ENCODE data around the gene CLEC3B.
"Not testable (repeated sequence)": the region's sequence is repeated elsewhere in the genome, so short reads cannot be mapped to it uniquely, and the experiment has no call there.

The CLEC3B gene

GRCh38 chr3:45066109-45066801 lies 40.2 kb downstream of the CLEC3B start:
- no peak for DNase-seq (ENCODE audit: low read depth)

- no peak for DNase-seq (ENCODE audit: low read depth)
These were observed 41.4 kb downstream of the CLEC3B start for GRCh38 chr3:45067486-45067885.

GRCh38 chr3:45067941-45068340 lies 41.8 kb downstream of the CLEC3B start:
- no peak for DNase-seq (ENCODE audit: low read depth)

GRCh38 chr3:45071075-45071474 lies 45.0 kb downstream of the CLEC3B start:
- no peak for DNase-seq (ENCODE audit: low read depth)

GRCh38 chr3:45075821-45076625 lies 49.9 kb downstream of the CLEC3B start:
- no peak for DNase-seq (ENCODE audit: low read depth)

GRCh38 chr3:45078256-45078655 lies 52.2 kb downstream of the CLEC3B start:
- not testable (repeated sequence) for DNase-seq (ENCODE audit: low read depth)

GRCh38 chr3:45078910-45079522 lies 52.9 kb downstream of the CLEC3B start:
- no peak for DNase-seq (ENCODE audit: low read depth)

- DNase-seq (ENCODE audit: low read depth): no peak
These were observed 53.6 kb downstream of the CLEC3B start for GRCh38 chr3:45079715-45080114.

GRCh38 chr3:45080824-45081223 lies 54.7 kb downstream of the CLEC3B start:
- DNase-seq (ENCODE audit: low read depth): no peak

GRCh38 chr3:45081506-45082141 lies 55.5 kb downstream of the CLEC3B start:
- DNase-seq (ENCODE audit: low read depth): no peak

GRCh38 chr3:45082142-45082538 lies 56.0 kb downstream of the CLEC3B start:
- DNase-seq (ENCODE audit: low read depth): no peak

- no peak for DNase-seq (ENCODE audit: low read depth)
These were observed 56.9 kb downstream of the CLEC3B start for GRCh38 chr3:45083023-45083422.

- DNase-seq (ENCODE audit: low read depth): no peak
These were observed 58.3 kb downstream of the CLEC3B start for GRCh38 chr3:45084361-45084760.

- no peak for DNase-seq (ENCODE audit: low read depth)
These were observed 59.0 kb downstream of the CLEC3B start for GRCh38 chr3:45084820-45085816.
